ENCODE results near the gene S100P.

DNA sequence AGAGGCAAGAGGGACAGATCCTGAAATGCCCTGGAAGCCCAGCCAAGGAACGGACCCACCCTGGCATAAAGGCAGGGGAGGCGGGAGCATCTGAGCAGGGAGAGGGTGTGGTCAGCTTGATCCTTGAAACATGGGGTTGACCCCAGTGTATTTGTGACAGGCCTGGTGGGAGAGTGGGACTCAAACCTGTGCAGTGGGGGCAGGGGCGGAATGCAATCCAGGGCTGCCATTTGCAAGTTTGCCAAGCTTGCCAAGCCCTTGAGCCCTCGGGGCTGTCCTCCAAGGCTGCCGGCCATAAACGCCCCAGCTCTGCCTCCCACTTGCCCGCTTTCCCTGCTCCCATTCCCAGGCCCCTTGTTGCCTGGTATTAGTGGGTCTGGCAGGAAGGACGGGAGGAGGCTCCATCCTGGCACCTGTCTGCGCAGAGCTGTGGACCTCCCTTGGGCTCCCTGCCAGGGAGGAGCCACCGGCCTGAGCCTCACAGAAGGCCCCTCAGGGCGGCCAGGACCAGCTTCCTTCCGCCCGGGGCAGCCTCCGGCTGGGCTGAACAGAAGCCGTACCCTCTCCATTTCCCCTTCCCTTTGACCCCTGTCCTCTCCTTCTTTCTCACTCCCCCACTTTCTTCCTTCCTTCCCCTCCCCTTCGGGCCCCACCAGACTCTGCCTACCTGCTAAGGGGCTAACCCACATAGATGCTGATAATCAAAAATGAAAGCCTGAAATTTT is 661 bp downstream of the S100P start:
- TF ChIP-seq MAZ (IDR thresholded peaks at IDR 0.05; ENCODE audit: borderline replicate concordance, low read depth, low read length) (no peak), POLR2A (IDR thresholded peaks at IDR 0.05; ENCODE audit: low read depth, low read length) (no peak), CTCF (conservative IDR thresholded peaks at IDR 0.05; ENCODE audit: low read depth, low read length) (no peak), CEBPB (IDR thresholded peaks at IDR 0.05; ENCODE audit: low read depth, low read length) (no peak), MAFK (IDR thresholded peaks at IDR 0.05; ENCODE audit: low read depth, low read length) (no peak), USF2 (IDR thresholded peaks at IDR 0.05; ENCODE audit: low read depth, low read length) (no peak), RCOR1 (IDR thresholded peaks at IDR 0.05; ENCODE audit: insufficient replicate concordance, low read length) (no peak), NFE2L2 (IDR thresholded peaks at IDR 0.05; ENCODE audit: low read depth, low read length) (no peak), RFX5 (IDR thresholded peaks at IDR 0.05; ENCODE audit: low read depth, low read length) (no peak), SMC3 (IDR thresholded peaks at IDR 0.05; ENCODE audit: low read depth, low read length) (no peak), BHLHE40 (IDR thresholded peaks at IDR 0.05; ENCODE audit: low read depth, low read length) (no peak), FOS (IDR thresholded peaks at IDR 0.05; ENCODE audit: low read depth, low read length) (no peak)
- TF ChIP-seq, protein P1, sequence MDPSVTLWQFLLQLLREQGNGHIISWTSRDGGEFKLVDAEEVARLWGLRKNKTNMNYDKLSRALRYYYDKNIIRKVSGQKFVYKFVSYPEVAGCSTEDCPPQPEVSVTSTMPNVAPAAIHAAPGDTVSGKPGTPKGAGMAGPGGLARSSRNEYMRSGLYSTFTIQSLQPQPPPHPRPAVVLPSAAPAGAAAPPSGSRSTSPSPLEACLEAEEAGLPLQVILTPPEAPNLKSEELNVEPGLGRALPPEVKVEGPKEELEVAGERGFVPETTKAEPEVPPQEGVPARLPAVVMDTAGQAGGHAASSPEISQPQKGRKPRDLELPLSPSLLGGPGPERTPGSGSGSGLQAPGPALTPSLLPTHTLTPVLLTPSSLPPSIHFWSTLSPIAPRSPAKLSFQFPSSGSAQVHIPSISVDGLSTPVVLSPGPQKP (IDR thresholded peaks at IDR 0.05; ENCODE audit: borderline replicate concordance, low read depth, low read length) = no peak
